Calu3 (cell line): ENCODE results near the gene C19orf73. TPM values are rescaled to one million over a fixed set of nuclear protein-coding genes. Genes with fewer than 3 reads are reported as not detected.
A peak's percentile ranks its signal among the peaks of the same experiment; 100 is the strongest.

ENCODE experiments used
- BruUV-seq: library from RNA; stranded (reverse); fragments of 400-500 nt; replicated peaks from 2 replicates; lab custom pipeline; 2021; lab: Mats Ljungman, UMichigan
- CTCF ChIA-PET: fragments of 300-600 bp; sonication (Branson Sonifier 250); formaldehyde crosslinking; loops from one replicate; lab custom pipeline; 2022; ENCODE audit warnings: antibody characterized with exemption; lab: Charles Lee
- DNase-seq: peaks from one replicate; pipeline ENCODE4 v3.0.0; 2022
- H3K27ac Mint-ChIP-seq: one replicate; pipeline ENCODE4 v1.8.0; 2022; ENCODE audit warnings: mixed read lengths; ENCODE audit not compliant: unreplicated experiment
- H3K27me3 Mint-ChIP-seq: one replicate; pipeline ENCODE4 v1.8.0; 2022; ENCODE audit warnings: mixed read lengths; ENCODE audit not compliant: unreplicated experiment
- H3K36me3 Mint-ChIP-seq: one replicate; pipeline ENCODE4 v1.8.0; 2022; ENCODE audit warnings: mild to moderate bottlenecking, moderate library complexity, mixed read lengths; ENCODE audit not compliant: insufficient read depth, unreplicated experiment
- H3K4me1 Mint-ChIP-seq: one replicate; pipeline ENCODE4 v1.8.0; 2022; ENCODE audit warnings: mild to moderate bottlenecking, low read depth, mixed read lengths; ENCODE audit not compliant: unreplicated experiment
- H3K4me3 Mint-ChIP-seq: one replicate; pipeline ENCODE4 v1.8.0; 2022; ENCODE audit warnings: mild to moderate bottlenecking, low read depth, moderate library complexity, mixed read lengths; ENCODE audit not compliant: unreplicated experiment
- H3K9me3 Mint-ChIP-seq: one replicate; pipeline ENCODE4 v1.8.0; 2022; ENCODE audit warnings: low read depth, mixed read lengths; ENCODE audit not compliant: unreplicated experiment
- CTCF ChIP-seq: fragments of 200-600 bp; IDR thresholded peaks from one replicate; pipeline ENCODE4 v1.8.0; 2022; ENCODE audit warnings: antibody characterized with exemption; ENCODE audit not compliant: unreplicated experiment
- intact Hi-C: fragments of 100-400 bp; cut with micrococcal nuclease; formaldehyde crosslinking; loops from one replicate; pipeline ENCODE4 v1.10.0; 2022; ENCODE audit not compliant: unreplicated experiment
- total RNA-seq: library from RNA; stranded (reverse); gene quantifications from 2 replicates; pipeline ENCODE4 v1.2.3, GENCODE V29; 2022

The C19orf73 gene
- total RNA-seq, 1 experiment from 2014 or later, result 1.9 TPM

- Mint-ChIP-seq H3K36me3 (peaks cover 35% of the 10 kb centered on the region), H3K27me3 (peaks cover 37% of the 10 kb centered on the region), H3K4me1 (peaks cover 31% of the 10 kb centered on the region), H3K9me3 (no peaks in the 10 kb centered on the region), H3K4me3 (peak overlapping the region; percentile 93), H3K27ac (no peak overlapping the region)
- DNase-seq, result peak; percentile 11
- CTCF ChIA-PET, result interaction anchor here (1.1 to 1.6 kb wide), 2 partner anchors 26 to 79 kb away, joined by 3 to 6 read pairs; no protein-coding TSS in a partner anchor
- no TSS peak for BruUV-seq
- intact Hi-C loops, result no loop called here
- TF ChIP-seq CTCF, result no peak
Observed at GRCh38 chr19:49120325-49120683, 1.4 kb upstream of the C19orf73 start.

GRCh38 chr19:49119411-49120324 is 725 bp upstream of the C19orf73 start, which contains the start of gene PPFIA3:
TSS of gene PPFIA3 (plus strand) at chr19:49119544. CDS start at chr19:49127874, 8,330 bp downstream.
- CTCF ChIA-PET, result interaction anchor here (0.7 to 1.6 kb wide), 3 partner anchors 22 to 79 kb away, joined by 3 to 6 read pairs (median 3); no protein-coding TSS in a partner anchor
- H3K9me3 Mint-ChIP-seq, result no peaks in the 10 kb centered on the region
- intact Hi-C loops, result loop anchor here (5.0 kb wide), 1 partner anchor 88 kb away; no protein-coding TSS in a partner anchor
- peaks cover 42% of the 10 kb centered on the region for H3K36me3 Mint-ChIP-seq
- H3K27me3 Mint-ChIP-seq, result peaks cover 37% of the 10 kb centered on the region
- H3K27ac Mint-ChIP-seq, result peak within 1 kb of the TSS; percentile 56
- no TSS peak for BruUV-seq
- peaks cover 31% of the 10 kb centered on the region for H3K4me1 Mint-ChIP-seq
- peak within 1 kb of the TSS; percentile 93 for H3K4me3 Mint-ChIP-seq
- TF ChIP-seq CTCF, result no peak
- peak; percentile 73 for DNase-seq

- intact Hi-C loops, result loop anchor here (5.0 kb wide), 1 partner anchor 89 kb away; no protein-coding TSS in a partner anchor
Observed at GRCh38 chr19:49117677-49118564, 1.0 kb downstream of the C19orf73 start.

More at GRCh38 chr19:49117677-49118564, 1.0 kb downstream of the C19orf73 start:
- Mint-ChIP-seq H3K27me3 (peaks cover 36% of the 10 kb centered on the region), H3K36me3 (peaks cover 52% of the 10 kb centered on the region), H3K4me3 (peak overlapping the region; percentile 93), H3K4me1 (peaks cover 43% of the 10 kb centered on the region), H3K9me3 (no peaks in the 10 kb centered on the region), H3K27ac (peak overlapping the region; percentile 56)
- TF ChIP-seq CTCF, result no peak
- DNase-seq, result no peak
- no TSS peak for BruUV-seq
- CTCF ChIA-PET, result interaction anchor here (0.6 to 1.4 kb wide), 3 partner anchors 10 to 81 kb away, joined by 3 to 9 read pairs (median 7); no protein-coding TSS in a partner anchor
